ENCODE results near the gene RHOV. TPM values are rescaled to one million over a fixed set of nuclear protein-coding genes. Genes with fewer than 3 reads are reported as not detected.

Gene RHOV
- total RNA-seq, 4 donors from 2014 or later = 0.67 to 1.6 (median 0.88) TPM; not detected in 1

DNA sequence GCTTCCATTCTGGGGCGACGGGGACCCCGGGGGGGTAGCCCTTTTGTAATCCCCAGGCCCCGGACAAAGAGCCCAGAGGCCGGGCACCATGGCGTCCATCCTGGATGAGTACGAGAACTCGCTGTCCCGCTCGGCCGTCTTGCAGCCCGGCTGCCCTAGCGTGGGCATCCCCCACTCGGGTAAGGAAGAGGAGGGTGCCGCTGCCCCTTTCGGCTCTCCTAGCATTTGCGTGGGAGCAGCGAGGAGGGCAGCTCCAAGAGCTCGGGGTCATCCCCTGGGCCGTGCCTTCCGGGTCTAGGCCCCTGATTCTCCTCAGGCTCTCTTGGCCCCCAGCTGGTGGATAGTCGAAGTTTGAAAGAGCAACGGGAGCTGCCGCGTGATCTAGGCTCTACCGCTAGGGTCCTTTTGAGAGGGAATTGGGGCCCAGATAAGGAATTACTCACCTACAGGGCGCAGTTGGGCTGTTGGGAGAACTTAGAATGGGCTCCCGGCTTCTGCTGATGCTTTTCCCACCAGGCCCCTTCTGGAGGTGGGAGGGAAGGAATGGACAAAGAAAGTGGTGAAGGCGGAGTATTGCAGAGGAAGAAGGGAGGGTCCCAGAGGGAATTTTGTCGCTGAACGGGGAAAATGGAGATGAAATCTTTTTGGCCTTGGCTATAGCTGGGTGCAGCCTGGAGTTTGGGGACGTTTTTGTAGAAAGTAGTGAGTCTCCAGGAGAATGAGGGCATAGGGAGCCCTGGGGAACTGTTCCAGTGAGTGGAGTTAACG, 20.8 kb upstream of the RHOV start:
- no peak for TF ChIP-seq POLR2A (IDR thresholded peaks at IDR 0.05)
- peak; percentile 32 to 80 (median 54) for TF ChIP-seq CTCF (IDR thresholded peaks at IDR 0.05)
- Histone ChIP-seq H3K27me3 (no peaks in the 10 kb centered on the region), H3K9me3 (no peaks in the 10 kb centered on the region), H3K4me3 (peak overlapping the region; percentile 77 to 81 (median 80)), H3K4me1 (peaks cover 3 to 37% (median 8%) of the 10 kb centered on the region in 4 donors), H3K36me3 (peaks cover 0 to 21% (median 0%) of the 10 kb centered on the region in 3 donors), H3K27ac (peak overlapping the region; percentile 83 to 94 (median 88))
- peak; percentile 53 to 77 (median 69) for DNase-seq

DNA sequence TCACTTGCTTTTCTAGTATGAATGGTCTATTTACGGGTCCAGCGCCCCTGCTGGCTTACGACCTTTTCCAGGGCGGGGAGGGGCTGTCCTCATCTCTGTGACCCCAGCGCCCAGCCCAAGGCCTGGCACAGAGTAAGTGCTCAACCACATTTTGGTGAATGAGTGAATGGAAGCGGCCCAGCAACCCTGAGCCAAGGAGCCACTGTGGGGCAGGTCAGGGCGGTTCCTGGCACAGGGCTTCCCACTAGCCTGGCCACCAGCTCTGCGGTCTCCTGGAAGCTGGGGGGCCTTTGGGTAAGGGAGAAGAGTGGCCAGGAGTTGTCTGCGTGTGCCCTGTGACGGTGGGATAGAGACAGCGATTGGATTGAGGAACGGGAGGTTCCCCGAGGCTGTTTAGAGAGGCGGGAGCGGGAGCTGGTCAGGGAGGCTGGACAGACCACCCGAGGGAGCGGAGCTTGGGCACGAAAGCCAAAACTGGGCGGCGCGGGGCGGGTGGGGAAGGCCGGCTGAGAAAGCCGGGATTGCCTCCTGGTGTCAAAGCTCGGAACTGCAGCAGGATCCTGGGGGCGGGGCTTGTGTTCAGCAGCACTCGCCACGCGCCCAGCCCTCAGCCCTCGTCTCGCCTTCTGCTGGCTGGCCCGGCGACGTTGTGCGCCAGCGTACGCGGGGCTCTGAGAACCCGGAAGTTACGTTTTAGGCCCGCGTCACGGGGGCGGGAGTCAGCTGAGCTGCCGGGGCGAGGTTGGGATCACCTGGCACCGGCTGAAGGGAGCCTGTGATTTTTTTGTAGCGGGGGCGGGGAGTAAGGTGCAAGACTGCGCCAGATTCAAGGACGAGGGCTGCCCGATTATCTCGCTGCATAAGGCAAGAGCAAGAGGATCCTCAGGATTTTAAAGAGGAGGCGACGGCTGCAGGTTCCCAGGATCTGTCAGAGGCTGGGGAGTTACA, 20.0 kb upstream of the RHOV start, which contains the start of gene VPS18:
Gene VPS18 (plus strand): TSS at position 718 of the 948 bp plus-strand sequence. CDS start 319 bp downstream, outside the sequence.
- Histone ChIP-seq H3K4me3 (peak within 1 kb of the TSS; percentile 77 to 81 (median 80)), H3K9me3 (no peaks in the 10 kb centered on the region), H3K27me3 (no peaks in the 10 kb centered on the region), H3K4me1 (peaks cover 3 to 37% (median 8%) of the 10 kb centered on the region in 4 donors), H3K36me3 (peaks cover 0 to 12% (median 0%) of the 10 kb centered on the region in 3 donors), H3K27ac (peak within 1 kb of the TSS; percentile 83 to 94 (median 88))
- TF ChIP-seq CTCF (IDR thresholded peaks at IDR 0.05) = peak; percentile 97 to 99 (median 98)
- peak in 1 of 2 donors; percentile 94 for TF ChIP-seq POLR2A (IDR thresholded peaks at IDR 0.05)
- DNase-seq = peak; percentile 98 to 99 (median 99)

DNA sequence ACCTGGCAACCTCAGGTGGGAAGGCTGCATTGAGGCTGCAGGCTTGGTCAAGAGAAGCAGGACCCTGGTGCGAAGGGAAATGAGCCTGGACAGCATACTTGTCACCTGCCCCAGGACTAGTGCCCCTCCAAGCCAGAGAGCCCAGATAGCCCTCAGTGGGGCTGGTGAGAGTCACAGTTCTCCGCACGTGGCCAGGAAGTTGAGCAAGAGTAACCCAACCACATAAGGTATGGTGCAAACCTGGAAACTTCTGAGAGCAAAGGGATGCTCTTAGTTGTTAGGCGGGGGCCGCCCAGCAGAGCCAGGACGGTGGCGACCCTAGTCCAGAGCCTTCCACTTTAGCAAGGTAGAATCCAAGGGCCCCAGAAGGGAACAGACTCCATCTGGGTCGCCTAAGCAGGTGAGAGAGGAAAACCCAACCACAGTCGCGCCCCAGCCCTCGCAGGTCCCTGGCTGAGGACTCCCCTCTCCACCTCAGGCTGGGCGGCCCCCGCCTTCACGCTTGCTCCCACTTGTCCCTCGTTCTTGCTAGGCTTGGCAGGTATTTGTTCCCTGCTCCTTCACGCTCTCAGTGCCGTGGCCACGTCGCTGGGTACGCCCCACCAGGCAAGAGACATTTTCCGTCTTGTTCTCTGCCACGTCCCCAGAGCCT, 19.1 kb upstream of the RHOV start:
- H3K36me3 ChIP-seq = peaks cover 0 to 6% (median 0%) of the 10 kb centered on the region in 3 donors
- H3K9me3 ChIP-seq = no peaks in the 10 kb centered on the region
- peak overlapping the region in 1 of 4 donors; percentile 79 for H3K4me3 ChIP-seq
- no peak for DNase-seq
- peaks cover 3 to 37% (median 8%) of the 10 kb centered on the region in 4 donors for H3K4me1 ChIP-seq
- H3K27ac ChIP-seq = peak overlapping the region in 2 of 4 donors; percentile 89 to 94
- no peaks in the 10 kb centered on the region for H3K27me3 ChIP-seq
- TF ChIP-seq CTCF (IDR thresholded peaks at IDR 0.05) (no peak), POLR2A (IDR thresholded peaks at IDR 0.05) (no peak)

DNA sequence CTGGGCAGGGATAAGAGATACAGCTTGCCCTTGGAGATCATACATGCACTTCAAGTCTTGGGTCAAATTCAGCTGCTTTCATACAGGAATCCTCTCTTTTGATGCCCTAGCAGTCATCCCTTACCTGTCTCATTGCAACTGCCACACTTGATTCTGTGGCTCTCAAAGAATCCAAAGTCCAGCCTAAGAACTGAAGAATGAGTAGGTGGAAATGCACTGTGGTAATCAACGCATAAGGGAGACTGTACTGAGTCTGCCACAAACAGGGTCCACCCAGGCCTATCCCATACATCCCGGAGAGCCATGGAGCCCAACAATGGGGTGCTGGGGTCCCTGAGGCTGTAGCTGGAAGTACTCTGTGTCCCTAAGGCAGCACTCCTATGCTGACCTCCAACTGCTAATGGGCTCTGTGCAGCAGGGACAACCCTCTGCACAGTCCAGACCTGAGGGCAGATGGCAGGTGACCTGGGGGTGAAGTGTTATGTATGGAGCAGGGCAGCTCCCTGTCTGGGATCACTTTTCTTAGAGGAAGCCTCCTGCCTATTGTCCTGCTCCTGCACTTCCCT, 18.5 kb upstream of the RHOV start:
- H3K4me3 ChIP-seq = no peak overlapping the region
- H3K36me3 ChIP-seq = peaks cover 0 to 6% (median 0%) of the 10 kb centered on the region in 3 donors
- H3K27ac ChIP-seq = peak overlapping the region in 2 of 4 donors; percentile 20 to 42
- H3K4me1 ChIP-seq = peaks cover 3 to 37% (median 8%) of the 10 kb centered on the region in 4 donors
- no peak for TF ChIP-seq POLR2A (IDR thresholded peaks at IDR 0.05)
- no peak for TF ChIP-seq CTCF (IDR thresholded peaks at IDR 0.05)
- DNase-seq = no peak
- H3K27me3 ChIP-seq = no peaks in the 10 kb centered on the region
- H3K9me3 ChIP-seq = no peaks in the 10 kb centered on the region
